GM12878 (cell line): ENCODE results near the gene CMTR2.

ENCODE experiments used
- CTCF ChIP-seq, 3 experiments: IDR thresholded peaks in 2 of 3; conservative IDR thresholded peaks in 1 of 3; 2 replicates each; pipeline ENCODE4 v1.5.1; 2011; ENCODE audit warnings: low read depth in 3 of 3, low read length in 3 of 3, mild to moderate bottlenecking in 3 of 3, control low read depth in 2 of 3, moderate library complexity in 2 of 3, inconsistent platforms in 1 of 3, mixed read lengths in 1 of 3; ENCODE audit not compliant: control insufficient read depth in 2 of 3, insufficient read depth in 1 of 3; ENCODE audit errors: extremely low read depth in 1 of 3
- MEF2A ChIP-seq: IDR thresholded peaks from 2 replicates; pipeline ENCODE4 v1.6.1; 2011; ENCODE audit warnings: low read depth, mild to moderate bottlenecking, low read length, moderate library complexity; ENCODE audit not compliant: insufficient read depth
- NFIC ChIP-seq: IDR thresholded peaks from 2 replicates; pipeline ENCODE4 v1.6.1; 2012; ENCODE audit warnings: low read depth, mild to moderate bottlenecking, inconsistent platforms, low read length, moderate library complexity
- POLR2A ChIP-seq: IDR thresholded peaks from 2 replicates; pipeline ENCODE4 v1.6.1; 2011; ENCODE audit warnings: low read depth, mild to moderate bottlenecking, low read length
- SRF ChIP-seq, 2 experiments: IDR thresholded peaks; 2 replicates each; pipeline ENCODE4 v1.6.1; 2011; ENCODE audit warnings: low read depth in 2 of 2, low read length in 2 of 2, mild to moderate bottlenecking in 1 of 2, moderate library complexity in 1 of 2
- TAF1 ChIP-seq: IDR thresholded peaks from 2 replicates; pipeline ENCODE4 v1.6.1; 2011; ENCODE audit warnings: mild to moderate bottlenecking, low read depth, low read length, borderline replicate concordance
- TBL1XR1 ChIP-seq: IDR thresholded peaks from 2 replicates; pipeline ENCODE4 v1.6.1; 2012; ENCODE audit warnings: low read depth, low read length, improper control_type of control experiment
- ZNF274 ChIP-seq: IDR thresholded peaks from one replicate; pipeline ENCODE4 v1.8.0; 2011; ENCODE audit not compliant: insufficient read length, insufficient read depth

GRCh38 chr16:71244521-71244920, 44.7 kb downstream of the CMTR2 start:
- TF ChIP-seq CTCF (IDR thresholded peaks at IDR 0.05 in 2 of 3, conservative IDR thresholded peaks at IDR 0.05 in 1 of 3; ENCODE audit: control insufficient read depth in 2 of 3, extremely low read depth in 1 of 3, insufficient read depth in 1 of 3, low read depth in 3 of 3, low read length in 3 of 3) (no peak), TAF1 (no peak), MEF2A (no peak), TBL1XR1 (no peak), NFIC (no peak), SRF (IDR thresholded peaks at IDR 0.05; ENCODE audit: low read depth in 2 of 2, low read length in 2 of 2) (no peak), POLR2A (no peak), ZNF274 (no peak)
